Measurements from ENCODE around the gene KANSL1L.

The KANSL1L gene

DNA sequence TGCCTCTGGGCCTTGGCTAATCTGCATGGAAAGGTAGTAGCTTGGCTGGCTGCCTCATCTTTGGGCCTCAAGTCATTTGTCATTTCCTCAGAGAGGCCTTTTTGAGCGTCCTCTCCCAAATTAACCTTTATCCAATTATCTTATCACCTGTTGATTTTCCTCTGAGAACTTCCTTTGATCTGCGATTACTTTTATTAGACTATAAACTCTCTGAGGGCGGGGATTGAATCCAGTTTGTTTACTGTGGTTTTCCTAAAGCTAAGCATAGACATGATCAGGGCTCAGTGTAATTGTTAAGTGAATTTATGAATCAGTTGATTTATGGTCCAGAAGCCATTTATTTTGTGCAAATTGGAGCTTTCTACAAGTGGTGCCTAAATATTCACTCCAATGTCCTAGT lies 161.3 kb downstream of the KANSL1L start:
- no peak overlapping the region for H3K27ac Mint-ChIP-seq
- H3K4me3 Mint-ChIP-seq = no peak overlapping the region
- H3K9me3 Mint-ChIP-seq = no peaks in the 10 kb centered on the region
- no peak for DNase-seq
- H3K4me1 Mint-ChIP-seq = peaks cover 33% of the 10 kb centered on the region
- CTCF ChIA-PET = interaction anchor here (1.0 kb wide), 1 partner anchor 10 kb away, joined by 3 read pairs; no protein-coding TSS in a partner anchor
- no peaks in the 10 kb centered on the region for H3K27me3 Mint-ChIP-seq
- H3K36me3 Mint-ChIP-seq = peaks cover 30% of the 10 kb centered on the region

DNA sequence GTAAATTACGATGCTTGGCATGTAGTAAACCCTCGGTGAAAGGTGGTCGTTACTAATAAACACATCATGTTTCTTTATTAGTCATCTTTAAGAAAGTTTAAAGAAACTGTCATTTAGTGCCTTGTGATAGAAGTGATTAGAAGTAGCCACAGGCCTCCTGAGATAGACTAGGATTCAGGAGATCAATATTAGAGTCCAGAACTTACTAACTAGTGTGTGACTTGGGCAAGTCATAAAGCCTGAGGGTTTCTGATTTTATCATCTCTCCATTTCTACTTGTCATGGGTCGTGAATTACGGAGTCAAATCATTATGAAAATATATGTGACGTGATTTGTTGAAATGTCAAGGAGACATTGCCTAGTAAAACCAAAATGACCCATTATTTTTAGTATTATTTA lies 162.1 kb downstream of the KANSL1L start:
- CTCF ChIA-PET = interaction anchor here (0.6 kb wide), 1 partner anchor 385 kb away, joined by 3 read pairs; no protein-coding TSS in a partner anchor
- no peaks in the 10 kb centered on the region for H3K27me3 Mint-ChIP-seq
- H3K4me1 Mint-ChIP-seq = peaks cover 40% of the 10 kb centered on the region
- H3K4me3 Mint-ChIP-seq = no peak overlapping the region
- DNase-seq = no peak
- H3K9me3 Mint-ChIP-seq = no peaks in the 10 kb centered on the region
- H3K36me3 Mint-ChIP-seq = peaks cover 32% of the 10 kb centered on the region
- no peak overlapping the region for H3K27ac Mint-ChIP-seq

DNA sequence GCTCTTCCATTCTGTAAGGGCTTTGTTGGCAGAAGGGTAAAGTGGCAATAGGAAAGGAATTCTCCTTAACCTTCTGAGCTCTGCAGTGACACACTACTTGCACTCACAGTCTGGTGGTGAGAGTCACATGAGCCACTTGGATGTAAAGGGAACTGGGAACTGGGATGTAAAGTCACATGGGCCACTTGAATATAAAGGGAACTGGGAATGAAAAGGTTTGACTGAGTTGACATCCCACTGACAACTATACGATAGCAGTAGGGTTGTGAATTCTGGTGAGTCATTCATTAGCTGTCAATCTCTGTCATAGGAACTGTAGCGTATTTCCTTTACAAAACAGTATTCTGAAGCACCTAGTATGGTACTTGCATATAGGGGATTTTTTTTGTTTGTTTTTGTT lies 163.3 kb downstream of the KANSL1L start:
- Mint-ChIP-seq H3K27me3 (no peaks in the 10 kb centered on the region), H3K4me3 (no peak overlapping the region), H3K9me3 (no peaks in the 10 kb centered on the region), H3K4me1 (peaks cover 50% of the 10 kb centered on the region), H3K27ac (no peak overlapping the region), H3K36me3 (peaks cover 31% of the 10 kb centered on the region)
- no peak for DNase-seq
- CTCF ChIA-PET = interaction anchor here (0.6 to 1.3 kb wide), 3 partner anchors 9 to 191 kb away, joined by 3 to 4 read pairs (median 3); no protein-coding TSS in a partner anchor

DNA sequence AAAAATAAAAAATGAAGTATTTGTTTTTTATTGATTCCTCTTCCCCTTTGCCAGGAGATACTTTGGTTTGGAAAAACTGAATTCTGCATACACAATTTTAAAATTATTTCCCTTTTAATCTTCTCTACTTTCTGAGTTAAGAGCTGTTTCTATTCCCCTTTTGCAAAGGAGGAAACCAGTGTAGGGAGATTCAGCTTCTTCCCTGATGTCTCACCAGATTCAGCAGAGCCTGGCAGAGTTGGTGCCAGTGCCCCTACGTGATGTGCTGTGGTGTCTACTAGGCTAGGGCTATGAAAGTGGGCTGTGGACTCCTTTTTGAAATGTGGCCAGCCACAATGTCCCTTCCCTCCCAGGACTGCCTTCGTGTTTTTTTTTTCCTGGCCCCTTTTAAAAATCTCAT lies 166.3 kb downstream of the KANSL1L start:
- H3K9me3 Mint-ChIP-seq = no peaks in the 10 kb centered on the region
- no peak for DNase-seq
- H3K27me3 Mint-ChIP-seq = no peaks in the 10 kb centered on the region
- H3K4me3 Mint-ChIP-seq = no peak overlapping the region
- H3K27ac Mint-ChIP-seq = no peak overlapping the region
- peaks cover 15% of the 10 kb centered on the region for H3K36me3 Mint-ChIP-seq
- H3K4me1 Mint-ChIP-seq = peaks cover 60% of the 10 kb centered on the region
- CTCF ChIA-PET = interaction anchor here (1.1 kb wide), 1 partner anchor 192 kb away, joined by 3 read pairs; no protein-coding TSS in a partner anchor

DNA sequence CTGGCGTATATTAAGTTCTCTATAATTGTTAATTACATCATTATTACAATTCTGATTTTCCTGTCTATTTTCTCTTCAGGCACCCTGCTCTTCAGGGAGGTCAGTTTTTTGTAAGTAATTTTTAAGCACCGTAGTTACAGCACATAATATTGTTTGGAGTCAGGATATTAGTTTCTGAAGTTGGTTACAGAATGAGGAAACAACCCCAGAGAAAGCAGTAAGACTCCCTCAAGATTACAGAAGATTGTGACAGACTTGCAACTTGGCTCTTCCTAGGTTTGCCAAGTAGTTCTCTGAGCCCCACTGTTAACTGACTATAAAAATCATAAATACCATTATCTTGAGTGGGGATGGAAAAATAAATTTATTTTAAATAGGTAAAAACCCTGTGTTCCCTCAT lies 167.8 kb downstream of the KANSL1L start:
- Mint-ChIP-seq H3K4me3 (peak overlapping the region; percentile 96), H3K27me3 (no peaks in the 10 kb centered on the region), H3K27ac (peak overlapping the region; percentile 88), H3K4me1 (peaks cover 65% of the 10 kb centered on the region), H3K9me3 (no peaks in the 10 kb centered on the region), H3K36me3 (peaks cover 13% of the 10 kb centered on the region)
- no peak for DNase-seq
- CTCF ChIA-PET = no interaction called here

DNA sequence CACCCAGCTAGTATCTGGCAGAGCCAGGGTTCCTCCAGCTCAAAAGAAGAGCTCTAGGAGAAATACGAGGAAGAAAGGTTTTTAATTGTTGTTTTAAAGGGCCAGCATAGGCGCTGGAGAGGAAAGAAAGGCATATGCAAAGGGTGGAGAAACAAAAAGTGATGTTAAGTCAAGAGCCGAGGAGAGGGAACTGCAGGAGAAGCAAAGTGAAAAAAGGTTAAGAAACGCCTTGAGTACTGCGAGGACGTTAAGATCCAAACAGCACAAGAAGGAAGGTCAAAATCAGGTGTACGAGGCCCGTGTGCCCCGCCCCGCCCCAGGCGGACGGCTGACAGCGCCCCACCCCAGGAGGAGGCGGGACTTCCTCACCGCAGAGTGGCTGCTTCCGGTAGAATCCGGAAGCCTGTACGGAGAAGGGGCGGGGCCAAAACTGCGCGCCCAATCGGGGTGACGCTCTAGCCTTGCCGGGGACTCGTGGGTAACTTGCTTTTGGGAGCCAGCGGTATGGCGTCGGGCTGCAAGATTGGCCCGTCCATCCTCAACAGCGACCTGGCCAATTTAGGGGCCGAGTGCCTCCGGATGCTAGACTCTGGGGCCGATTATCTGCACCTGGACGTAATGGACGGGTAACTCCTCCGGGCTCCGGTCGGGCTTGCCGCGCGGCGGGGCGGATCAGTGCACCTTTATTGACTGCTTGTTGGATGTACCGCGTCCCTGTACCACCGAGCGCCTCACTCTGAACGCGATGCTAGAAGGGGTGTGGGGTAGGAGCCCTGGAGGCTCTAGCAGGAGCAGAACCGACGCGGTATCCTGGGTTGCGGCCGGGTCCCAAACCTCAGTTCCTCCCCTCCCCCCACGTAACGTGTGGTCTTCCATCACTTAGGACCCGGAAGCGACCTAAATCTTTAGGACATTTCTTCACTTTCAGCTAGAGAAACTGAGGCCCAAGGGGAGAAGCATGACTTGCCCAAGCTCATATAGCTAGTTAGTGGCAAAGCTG lies 168.8 kb downstream of the KANSL1L start, which contains the start of gene RPE:
RPE (plus strand) TSS at position 481 of the 1,000 bp plus-strand sequence; CDS start at position 505, 24 bp downstream.
- Mint-ChIP-seq H3K9me3 (no peaks in the 10 kb centered on the region), H3K36me3 (peaks cover 13% of the 10 kb centered on the region), H3K4me3 (peak within 1 kb of the TSS; percentile 96), H3K4me1 (peaks cover 59% of the 10 kb centered on the region), H3K27ac (peak within 1 kb of the TSS; percentile 88), H3K27me3 (no peaks in the 10 kb centered on the region)
- CTCF ChIA-PET = interaction anchor here (0.7 kb wide), 1 partner anchor 186 kb away, joined by 3 read pairs; no protein-coding TSS in a partner anchor
- peak; percentile 98 for DNase-seq

DNA sequence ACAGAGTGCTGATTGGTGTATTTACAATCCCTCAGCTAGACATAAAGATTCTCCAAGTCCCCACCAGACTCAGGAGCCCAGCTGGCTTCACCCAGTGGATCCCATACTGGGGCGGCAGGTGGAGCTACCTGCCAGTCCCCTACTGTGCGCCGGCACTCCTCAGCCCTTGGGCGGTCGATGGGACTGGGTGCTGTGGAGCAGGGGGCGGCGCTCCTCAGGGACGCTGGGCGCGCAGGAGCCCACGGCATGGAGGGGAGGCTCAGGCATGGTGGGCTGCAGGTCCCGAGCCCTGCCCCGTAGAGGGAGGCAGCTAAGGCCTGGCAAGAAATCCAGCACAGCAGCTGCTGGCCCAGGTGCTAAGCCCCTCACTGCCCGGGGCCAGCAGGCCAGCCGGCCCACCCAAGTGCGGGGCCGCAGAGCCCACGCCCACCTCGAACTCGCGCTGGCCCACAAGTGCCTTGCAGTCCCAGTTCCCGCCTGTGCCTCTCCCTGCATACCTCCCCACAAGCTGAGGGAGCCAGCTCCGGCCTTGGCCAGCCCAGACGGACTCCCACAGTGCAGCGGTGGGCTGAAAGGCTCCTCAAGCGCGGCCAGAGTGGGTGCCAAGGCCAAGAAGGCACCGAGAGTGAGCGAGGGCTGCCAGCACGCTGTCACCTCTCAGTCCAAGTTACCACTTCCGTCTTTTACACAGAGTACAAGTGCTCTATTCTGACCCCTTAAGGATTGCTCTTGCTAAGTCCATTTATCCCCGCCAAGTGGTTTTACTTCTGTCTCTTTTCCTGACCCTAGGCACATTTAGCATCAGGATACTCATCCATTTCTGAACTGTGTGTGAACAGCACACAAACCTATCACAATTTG lies 170.5 kb downstream of the KANSL1L start:
- Mint-ChIP-seq H3K27ac (peak overlapping the region; percentile 62), H3K4me3 (no peak overlapping the region), H3K9me3 (no peaks in the 10 kb centered on the region), H3K4me1 (peaks cover 46% of the 10 kb centered on the region), H3K36me3 (peaks cover 9% of the 10 kb centered on the region), H3K27me3 (no peaks in the 10 kb centered on the region)
- CTCF ChIA-PET = interaction anchor here (1.5 kb wide), 1 partner anchor 198 kb away, joined by 3 read pairs; no protein-coding TSS in a partner anchor
- no peak for DNase-seq

DNA sequence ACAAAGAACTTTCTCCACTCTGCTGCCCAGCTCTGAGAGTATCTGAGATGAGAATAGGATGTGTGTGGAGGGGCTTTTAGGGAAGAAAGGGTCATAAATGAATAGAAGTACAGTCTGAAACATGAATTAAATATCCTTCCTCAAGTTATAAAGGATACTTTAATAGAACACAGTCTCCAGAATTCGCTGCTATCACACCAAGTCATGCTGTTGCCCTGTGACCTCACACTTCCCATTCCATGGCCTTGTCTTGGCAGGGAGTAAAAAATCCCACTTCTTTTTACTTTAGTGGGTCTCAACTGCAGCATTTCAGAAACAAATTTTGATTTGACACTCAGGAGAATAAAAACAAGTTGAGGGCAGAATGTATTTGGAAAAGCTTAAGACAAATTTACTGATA lies 172.6 kb downstream of the KANSL1L start:
- Mint-ChIP-seq H3K4me1 (peaks cover 26% of the 10 kb centered on the region), H3K27ac (no peak overlapping the region)

DNA sequence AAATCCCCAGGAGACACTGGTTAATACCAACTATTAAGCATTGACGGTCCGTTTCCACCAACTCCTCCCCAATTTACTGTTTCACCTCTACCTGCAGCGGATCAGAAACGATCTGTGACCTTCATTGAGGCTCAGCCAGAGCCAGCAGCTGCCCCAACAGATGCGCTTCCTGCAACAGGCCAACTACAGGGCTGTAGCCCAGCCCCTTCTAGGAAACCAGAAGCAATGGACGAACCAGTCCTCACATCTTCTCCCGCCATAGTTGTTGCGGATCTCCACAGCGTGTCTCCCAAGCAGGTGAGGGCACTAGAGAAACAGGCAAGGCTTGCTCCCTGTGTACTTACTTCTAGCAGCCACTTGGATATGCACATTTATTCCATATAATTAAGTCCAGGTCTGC lies 177.2 kb downstream of the KANSL1L start:
- H3K27ac Mint-ChIP-seq = no peak overlapping the region
- no peaks in the 10 kb centered on the region for H3K9me3 Mint-ChIP-seq
- H3K4me1 Mint-ChIP-seq = no peaks in the 10 kb centered on the region
- CTCF ChIA-PET = interaction anchor here (2.1 kb wide), 1 partner anchor 33 kb away, joined by 6 read pairs; no protein-coding TSS in a partner anchor
- H3K27me3 Mint-ChIP-seq = peaks cover 10% of the 10 kb centered on the region
- no peak for DNase-seq
- H3K36me3 Mint-ChIP-seq = no peaks in the 10 kb centered on the region
- H3K4me3 Mint-ChIP-seq = no peak overlapping the region

More for the DNA sequence above, 172.6 kb downstream of the KANSL1L start:
- DNase-seq = no peak
- Mint-ChIP-seq H3K36me3 (no peaks in the 10 kb centered on the region), H3K4me3 (no peak overlapping the region), H3K9me3 (no peaks in the 10 kb centered on the region), H3K27me3 (peaks cover 4% of the 10 kb centered on the region)
- CTCF ChIA-PET = no interaction called here

DNA sequence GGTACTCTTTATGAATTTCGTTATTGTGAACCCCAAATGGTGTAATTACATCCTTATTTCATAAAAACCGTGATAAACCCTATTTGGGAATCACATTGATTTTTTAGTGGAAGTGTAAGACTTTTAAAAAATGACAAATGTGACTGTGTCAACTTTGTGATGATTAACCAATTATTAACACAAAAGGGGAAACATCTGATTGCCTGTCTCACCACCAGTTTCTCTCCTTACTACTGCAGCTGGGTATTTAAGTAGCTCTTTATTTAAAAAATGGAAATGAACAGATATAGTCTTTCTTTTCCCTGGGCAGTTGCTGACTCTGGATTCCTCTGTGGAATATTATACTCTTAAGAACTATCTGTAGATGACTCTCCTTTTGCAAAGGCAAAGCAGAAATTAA lies 180.4 kb downstream of the KANSL1L start:
- Mint-ChIP-seq H3K27me3 (peaks cover 10% of the 10 kb centered on the region), H3K4me3 (no peak overlapping the region), H3K9me3 (no peaks in the 10 kb centered on the region), H3K4me1 (no peaks in the 10 kb centered on the region), H3K27ac (no peak overlapping the region), H3K36me3 (no peaks in the 10 kb centered on the region)
- no peak for DNase-seq
- CTCF ChIA-PET = no interaction called here

DNA sequence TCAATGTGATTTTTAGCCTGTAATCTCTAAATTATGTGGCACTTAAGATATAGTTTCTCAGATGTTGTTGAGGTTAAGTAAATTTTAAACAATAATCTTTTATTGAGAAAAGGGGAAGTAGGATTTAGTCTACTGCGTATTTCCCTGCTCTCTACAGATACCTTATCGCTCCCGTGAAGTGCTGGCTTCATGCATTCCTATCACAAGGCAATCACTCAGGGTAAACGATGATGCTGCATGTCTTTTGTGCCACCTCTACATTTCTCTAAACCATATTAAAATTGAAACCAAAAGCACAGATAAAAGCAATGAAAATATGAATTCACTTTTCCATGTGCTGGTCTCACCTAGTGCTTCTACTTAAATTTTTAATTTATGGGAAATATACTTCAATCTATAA lies 183.2 kb downstream of the KANSL1L start:
- DNase-seq = no peak
- CTCF ChIA-PET = no interaction called here
- Mint-ChIP-seq H3K4me1 (no peaks in the 10 kb centered on the region), H3K9me3 (no peaks in the 10 kb centered on the region), H3K4me3 (no peak overlapping the region), H3K27ac (no peak overlapping the region), H3K27me3 (peaks cover 9% of the 10 kb centered on the region), H3K36me3 (no peaks in the 10 kb centered on the region)

DNA sequence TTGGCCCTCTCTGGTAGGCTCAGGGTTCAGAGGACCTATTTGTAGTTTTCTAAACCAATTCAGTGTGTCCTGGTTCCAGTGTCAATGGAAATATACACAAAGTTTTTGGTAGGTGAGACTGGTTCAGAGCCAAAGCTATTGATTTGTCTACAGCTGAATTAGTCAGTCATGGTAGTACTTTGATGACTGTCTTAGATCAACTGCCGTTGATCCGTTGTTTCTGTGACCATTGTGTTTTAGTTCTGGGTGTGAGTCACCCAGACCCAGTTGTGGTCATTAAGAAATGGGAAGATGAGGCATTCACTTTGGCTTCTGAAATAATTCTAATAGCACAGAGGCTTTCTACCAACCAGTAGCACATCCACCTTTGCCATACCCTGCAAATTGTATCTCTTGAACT lies 184.8 kb downstream of the KANSL1L start:
- DNase-seq = no peak
- Mint-ChIP-seq H3K9me3 (no peaks in the 10 kb centered on the region), H3K27me3 (peaks cover 7% of the 10 kb centered on the region), H3K4me3 (no peak overlapping the region), H3K36me3 (no peaks in the 10 kb centered on the region), H3K27ac (no peak overlapping the region), H3K4me1 (no peaks in the 10 kb centered on the region)
- CTCF ChIA-PET = interaction anchor here (1.0 kb wide), 1 partner anchor 210 kb away, joined by 3 read pairs; no protein-coding TSS in a partner anchor

DNA sequence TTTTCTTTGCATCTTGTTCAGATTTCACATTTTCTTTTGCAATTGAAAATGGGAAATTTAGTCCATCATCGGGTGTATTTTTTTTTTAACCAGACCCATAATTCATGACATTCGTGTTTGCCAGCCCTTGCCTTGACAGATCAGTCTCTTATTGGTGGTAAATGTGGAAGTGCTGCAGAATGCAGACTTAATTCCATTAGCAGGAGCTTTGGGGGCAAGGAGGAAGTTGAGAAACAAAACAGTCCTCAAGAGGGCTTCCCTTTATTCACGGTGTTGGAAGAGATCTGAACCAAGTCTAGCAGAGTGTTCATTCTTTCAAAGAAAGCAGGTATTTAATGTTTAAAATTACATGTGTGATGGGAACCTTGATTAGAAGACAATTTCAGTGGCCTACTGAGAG lies 185.3 kb downstream of the KANSL1L start:
- no peaks in the 10 kb centered on the region for H3K4me1 Mint-ChIP-seq
- DNase-seq = no peak
- CTCF ChIA-PET = interaction anchor here (1.0 kb wide), 1 partner anchor 211 kb away, joined by 3 read pairs; no protein-coding TSS in a partner anchor
- no peaks in the 10 kb centered on the region for H3K9me3 Mint-ChIP-seq
- H3K36me3 Mint-ChIP-seq = no peaks in the 10 kb centered on the region
- peaks cover 7% of the 10 kb centered on the region for H3K27me3 Mint-ChIP-seq
- H3K4me3 Mint-ChIP-seq = no peak overlapping the region
- no peak overlapping the region for H3K27ac Mint-ChIP-seq

DNA sequence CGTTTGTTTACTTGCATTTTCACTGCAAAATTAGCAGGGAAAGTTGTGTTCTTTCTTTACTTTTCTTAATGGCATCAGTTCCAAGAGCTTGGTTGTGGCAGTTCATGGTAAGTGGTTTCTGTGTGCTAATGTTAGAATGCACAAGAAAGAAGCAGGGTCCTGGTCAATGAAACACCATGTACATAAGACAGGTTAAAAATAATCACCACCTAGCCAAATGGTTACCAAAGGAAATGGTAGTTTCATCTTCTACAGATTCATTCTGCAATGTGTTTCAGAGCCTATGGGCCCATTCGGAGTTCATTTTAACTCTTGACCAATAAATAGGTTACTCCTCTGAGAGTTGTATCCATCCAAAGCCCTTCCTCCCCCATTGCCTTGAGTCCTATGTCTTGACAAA lies 186.9 kb downstream of the KANSL1L start:
- no peak for DNase-seq
- Mint-ChIP-seq H3K9me3 (no peaks in the 10 kb centered on the region), H3K4me3 (no peak overlapping the region), H3K4me1 (no peaks in the 10 kb centered on the region), H3K27me3 (peaks cover 7% of the 10 kb centered on the region), H3K27ac (no peak overlapping the region), H3K36me3 (no peaks in the 10 kb centered on the region)
- CTCF ChIA-PET = interaction anchor here (1.0 kb wide), 1 partner anchor 215 kb away, joined by 4 read pairs; no protein-coding TSS in a partner anchor

Measured in activated naive CD4-positive, alpha-beta T cell treated with anti-CD3 and anti-CD28 coated beads, Interleukin-2, amount 10 ng/mL, durations not matched to agents 7 days and 5 days (primary cell).